ENCODE measurements around the gene MMRN2. TPM values are rescaled to one million over a fixed set of nuclear protein-coding genes. Genes with fewer than 3 reads are reported as not detected.

The MMRN2 gene
- total and polyA plus RNA-seq, 2 experiments from 2014 or later: 7.3 to 7.9 TPM

GRCh38 chr10:86962136-86962980, 4.9 kb upstream of the MMRN2 start:
- Histone ChIP-seq H3K36me3 (no peaks in the 10 kb centered on the region), H3K27ac (no peak overlapping the region), H3K27me3 (no peaks in the 10 kb centered on the region), H3K4me1 (ENCODE audit: low read depth) (peaks cover 22% of the 10 kb centered on the region), H3K4me3 (no peak overlapping the region), H3K9me3 (ENCODE audit: low read depth) (no peaks in the 10 kb centered on the region)
- no peak for DNase-seq (ENCODE audit: low read depth in 1 of 2, low spot score in 1 of 2)
- no peak for TF ChIP-seq CTCF (IDR thresholded peaks at IDR 0.05; ENCODE audit: low read depth, low read length)

GRCh38 chr10:86961481-86962091, 4.2 kb upstream of the MMRN2 start:
- Histone ChIP-seq H3K36me3 (no peaks in the 10 kb centered on the region), H3K4me3 (no peak overlapping the region), H3K9me3 (ENCODE audit: low read depth) (no peaks in the 10 kb centered on the region), H3K27me3 (no peaks in the 10 kb centered on the region), H3K27ac (no peak overlapping the region), H3K4me1 (ENCODE audit: low read depth) (peaks cover 22% of the 10 kb centered on the region)
- DNase-seq (ENCODE audit: low read depth in 1 of 2, low spot score in 1 of 2): no peak
- TF ChIP-seq CTCF (IDR thresholded peaks at IDR 0.05; ENCODE audit: low read depth, low read length): no peak

- TF ChIP-seq CTCF (IDR thresholded peaks at IDR 0.05; ENCODE audit: low read depth, low read length): no peak
- H3K36me3 ChIP-seq: no peaks in the 10 kb centered on the region
These were observed 3.5 kb upstream of the MMRN2 start for GRCh38 chr10:86960863-86961434.

GRCh38 chr10:86960003-86960862, 2.8 kb upstream of the MMRN2 start:
- Histone ChIP-seq H3K9me3 (ENCODE audit: low read depth) (no peaks in the 10 kb centered on the region), H3K36me3 (no peaks in the 10 kb centered on the region), H3K4me3 (no peak overlapping the region), H3K4me1 (ENCODE audit: low read depth) (peaks cover 34% of the 10 kb centered on the region), H3K27ac (no peak overlapping the region), H3K27me3 (no peaks in the 10 kb centered on the region)
- peak; percentile 81 to 85 for DNase-seq (ENCODE audit: low read depth in 1 of 2, low spot score in 1 of 2)
- TF ChIP-seq CTCF (IDR thresholded peaks at IDR 0.05; ENCODE audit: low read depth, low read length): peak; percentile 98

More at GRCh38 chr10:86960863-86961434, 3.5 kb upstream of the MMRN2 start:
- DNase-seq (ENCODE audit: low read depth in 1 of 2, low spot score in 1 of 2): no peak
- Histone ChIP-seq H3K9me3 (ENCODE audit: low read depth) (no peaks in the 10 kb centered on the region), H3K4me3 (no peak overlapping the region), H3K27ac (no peak overlapping the region), H3K27me3 (no peaks in the 10 kb centered on the region), H3K4me1 (ENCODE audit: low read depth) (peaks cover 27% of the 10 kb centered on the region)

- H3K27ac ChIP-seq: no peak overlapping the region
- H3K27me3 ChIP-seq: no peaks in the 10 kb centered on the region
- H3K36me3 ChIP-seq: no peaks in the 10 kb centered on the region
- H3K4me1 ChIP-seq (ENCODE audit: low read depth): peaks cover 40% of the 10 kb centered on the region
- H3K4me3 ChIP-seq: no peak overlapping the region
- H3K9me3 ChIP-seq (ENCODE audit: low read depth): no peaks in the 10 kb centered on the region
- no peak for DNase-seq (ENCODE audit: low read depth in 1 of 2, low spot score in 1 of 2)
- TF ChIP-seq CTCF (IDR thresholded peaks at IDR 0.05; ENCODE audit: low read depth, low read length): no peak
These were observed 2.3 kb upstream of the MMRN2 start for GRCh38 chr10:86959737-86960002.

Measured in cardiac muscle cell (in vitro differentiated cells and primary cell).